GM23248 (cell line): ENCODE data around the gene VWA1. TPM values are rescaled to one million over a fixed set of nuclear protein-coding genes. Genes with fewer than 3 reads are reported as not detected.
A peak's percentile ranks its signal among the peaks of the same experiment; 100 is the strongest.
"Not testable (repeated sequence)": the region's sequence is repeated elsewhere in the genome, so short reads cannot be mapped to it uniquely, and the experiment has no call there.

Experiments
- DNase-seq: peaks from one replicate; pipeline ENCODE4 v3.0.0-alpha.2; 2015
- H2AFZ ChIP-seq: fragments of 200-600 bp; sonication (generic); 2 replicates; pipeline ENCODE4 v1.6.1; 2016; ENCODE audit warnings: antibody characterized with exemption
- H3F3A ChIP-seq: fragments of 200-600 bp; sonication (generic); 2 replicates; pipeline ENCODE4 v1.6.1; 2016; ENCODE audit warnings: mild to moderate bottlenecking, antibody characterized with exemption, mixed run types; ENCODE audit not compliant: insufficient read depth
- H3K27ac ChIP-seq: fragments of 200-600 bp; sonication (generic); 2 replicates; pipeline ENCODE4 v1.5.1; 2016; ENCODE audit warnings: mild to moderate bottlenecking
- H3K27me3 ChIP-seq: fragments of 200-600 bp; sonication (generic); replicated peaks from 2 replicates; pipeline ENCODE4 v1.6.1; 2016; ENCODE audit warnings: mild to moderate bottlenecking; ENCODE audit not compliant: insufficient read depth
- H3K36me3 ChIP-seq: fragments of 200-600 bp; sonication (generic); 2 replicates; pipeline ENCODE4 v1.6.1; 2016; ENCODE audit warnings: low read depth, mild to moderate bottlenecking
- H3K4me1 ChIP-seq: fragments of 200-600 bp; sonication (generic); 2 replicates; pipeline ENCODE4 v1.6.1; 2016; ENCODE audit warnings: mild to moderate bottlenecking; ENCODE audit not compliant: insufficient read depth
- H3K4me2 ChIP-seq: fragments of 200-600 bp; sonication (generic); one replicate; pipeline ENCODE4 v1.6.1; 2016; ENCODE audit warnings: mild to moderate bottlenecking; ENCODE audit not compliant: unreplicated experiment
- H3K4me3 ChIP-seq: fragments of 200-600 bp; sonication (generic); 2 replicates; pipeline ENCODE4 v1.5.1; 2016; ENCODE audit warnings: mild to moderate bottlenecking
- H3K79me2 ChIP-seq: fragments of 200-600 bp; sonication (generic); 2 replicates; pipeline ENCODE4 v1.6.1; 2016; ENCODE audit warnings: mild to moderate bottlenecking; ENCODE audit not compliant: insufficient read depth
- H3K9ac ChIP-seq: fragments of 200-600 bp; sonication (generic); 2 replicates; pipeline ENCODE4 v1.6.1; 2016; ENCODE audit warnings: mild to moderate bottlenecking
- H3K9me2 ChIP-seq: fragments of 200-600 bp; sonication (generic); 2 replicates; pipeline ENCODE4 v1.6.1; 2016; ENCODE audit warnings: mixed run types, mild to moderate bottlenecking, moderate library complexity; ENCODE audit not compliant: insufficient read depth
- H3K9me3 ChIP-seq: fragments of 200-600 bp; sonication (generic); one replicate; pipeline ENCODE4 v1.6.1; 2017; ENCODE audit warnings: low read depth
- H4K20me1 ChIP-seq: fragments of 200-600 bp; sonication (generic); 2 replicates; pipeline ENCODE4 v1.6.0; 2016; ENCODE audit not compliant: insufficient read depth
- EZH2 ChIP-seq: fragments of 200-600 bp; sonication (generic); IDR thresholded peaks from 2 replicates; pipeline ENCODE4 v1.6.1; 2018; ENCODE audit warnings: antibody characterized with exemption, mild to moderate bottlenecking; ENCODE audit not compliant: insufficient read depth, poor library complexity, severe bottlenecking
- EZH2phosphoT487 ChIP-seq: fragments of 200-600 bp; sonication (generic); IDR thresholded peaks from 2 replicates; pipeline ENCODE4 v1.6.1; 2018; ENCODE audit warnings: antibody characterized with exemption, moderate library complexity, mild to moderate bottlenecking, low read depth; ENCODE audit not compliant: insufficient read depth
- WGBS, 2 experiments: methylation state at CpG; one replicate each; pipeline ENCODE4 v1.1.6; 2015 to 2017; ENCODE audit warnings: low lambda C conversion rate in 2 of 2, low coverage in 1 of 2; ENCODE audit errors: missing lambda C conversion rate in 2 of 2; 5-methylcytosine and 5-hydroxymethylcytosine counted together
- in situ Hi-C: fragments of 300-500 bp; cut with MboI; formaldehyde crosslinking; loops from 2 replicates; pipeline ENCODE4 v1.15.0; 2020
- polyA plus RNA-seq: library from polyadenylated mRNA; unstranded; fragments of >200 nt; fragmentation: Nextera tagmentation; extraction: Ambion mirVana; gene quantifications from 2 replicates; pipeline ENCODE4 v1.2.1, GENCODE V29; 2016
- total RNA-seq: library from RNA; depleted of rRNA; stranded (reverse); fragments of >200 nt; shearing (Covaris generic); gene quantifications from 2 replicates; pipeline ENCODE4 v1.2.3, GENCODE V29; 2014

Gene VWA1
- total and polyA plus RNA-seq, 2 experiments from 2014 or later, result 1.3 to 1.4 TPM

DNA sequence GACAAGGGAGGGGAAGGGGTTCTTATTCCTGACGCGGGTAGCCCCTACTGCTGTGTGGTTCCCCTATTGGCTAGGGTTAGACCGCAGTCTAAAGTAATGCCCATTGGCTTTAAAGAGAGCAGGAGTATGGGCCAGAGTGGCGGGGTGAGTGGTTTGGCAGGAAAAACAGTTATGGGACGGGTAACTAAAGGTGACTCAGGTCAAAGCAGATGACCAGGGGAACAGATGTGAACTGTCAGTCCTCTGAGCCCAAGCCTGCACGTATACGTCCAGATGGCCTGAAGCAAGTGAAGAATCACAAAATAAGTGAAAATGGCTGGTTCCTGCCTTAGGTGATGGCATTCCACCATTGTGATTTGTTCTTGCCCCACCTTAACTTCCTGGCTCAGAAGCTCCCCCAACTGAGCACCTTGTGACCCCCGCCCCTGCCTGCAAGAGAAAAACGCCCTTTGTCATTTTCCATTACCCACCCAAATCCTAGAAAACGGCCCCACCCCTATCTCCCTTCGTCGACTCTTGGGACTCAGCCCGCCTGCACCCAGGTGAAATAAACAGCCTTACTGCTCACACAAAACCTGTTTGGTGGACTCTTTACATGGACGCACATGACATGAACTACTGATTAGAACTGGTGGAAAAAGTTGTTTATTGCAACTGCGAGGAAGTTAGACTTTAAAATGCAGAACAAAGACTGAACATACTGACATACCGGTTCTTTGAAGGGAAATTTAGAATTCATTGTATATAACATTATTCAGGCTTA is 35.3 kb downstream of the VWA1 start:
- Histone ChIP-seq H3F3A (peaks cover 13% of the 10 kb centered on the region), H3K4me1 (peaks cover 5% of the 10 kb centered on the region; the same call in 1 of the 2 replicates), H3K79me2 (peaks cover 42% of the 10 kb centered on the region), H3K9me3 (no peaks in the 10 kb centered on the region), H3K36me3 (no peaks in the 10 kb centered on the region), H3K9me2 (no peaks in the 10 kb centered on the region), H2AFZ (peak overlapping the region; percentile 94), H4K20me1 (no peaks in the 10 kb centered on the region), H3K9ac (peak overlapping the region; percentile 86), H3K4me3 (peak overlapping the region; percentile 95), H3K4me2 (peak overlapping the region; percentile 98), H3K27ac (peak overlapping the region; percentile 83), H3K27me3 (no peaks in the 10 kb centered on the region)
- in situ Hi-C loops, result no loop called here
- no peak for DNase-seq
- TF ChIP-seq EZH2phosphoT487 (no peak), EZH2 (no peak)
- WGBS, 2 experiments, result 24% methylated on average over 15 to 16 of the region's 16 CpGs

DNA sequence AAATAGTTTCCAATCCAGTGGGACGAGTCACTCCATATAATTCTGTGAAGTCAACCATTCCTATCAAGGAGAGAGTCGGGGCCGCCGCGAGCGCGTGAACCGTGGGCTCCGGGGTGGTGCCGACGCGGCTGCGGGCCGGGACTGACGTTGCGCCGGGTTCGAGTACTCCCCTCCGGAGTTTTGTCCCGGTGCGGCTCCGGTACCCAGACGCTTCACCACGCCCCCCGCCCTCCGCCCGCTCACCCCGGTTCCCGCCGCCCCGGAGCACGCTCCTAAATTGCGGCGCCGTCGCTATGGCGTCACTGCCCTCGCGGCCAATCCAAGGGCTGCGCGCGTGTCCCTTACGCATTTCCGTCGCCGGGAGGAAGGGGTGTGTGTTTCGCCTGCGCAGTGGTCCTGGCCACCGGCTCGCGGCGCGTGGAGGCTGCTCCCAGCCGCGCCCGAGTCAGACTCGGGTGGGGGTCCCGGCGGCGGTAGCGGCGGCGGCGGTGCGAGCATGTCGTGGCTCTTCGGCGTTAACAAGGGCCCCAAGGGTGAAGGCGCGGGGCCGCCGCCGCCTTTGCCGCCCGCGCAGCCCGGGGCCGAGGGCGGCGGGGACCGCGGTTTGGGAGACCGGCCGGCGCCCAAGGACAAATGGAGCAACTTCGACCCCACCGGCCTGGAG is 36.0 kb downstream of the VWA1 start, which contains the start of gene ATAD3B:
TSS of gene ATAD3B (plus strand) at position 377 of the 664 bp plus-strand sequence. CDS start at position 497, 120 bp downstream.
- Histone ChIP-seq H3K36me3 (no peaks in the 10 kb centered on the region), H3K9me3 (no peaks in the 10 kb centered on the region), H3K27ac (peak within 1 kb of the TSS; percentile 83), H2AFZ (peak within 1 kb of the TSS; percentile 94), H4K20me1 (no peaks in the 10 kb centered on the region), H3K27me3 (no peaks in the 10 kb centered on the region), H3K79me2 (peaks cover 49% of the 10 kb centered on the region), H3K9ac (peak within 1 kb of the TSS; percentile 86), H3K4me1 (peaks cover 5% of the 10 kb centered on the region; the same call in 1 of the 2 replicates), H3K4me3 (peak within 1 kb of the TSS; percentile 95), H3K4me2 (peak within 1 kb of the TSS; percentile 98), H3K9me2 (no peaks in the 10 kb centered on the region), H3F3A (peaks cover 13% of the 10 kb centered on the region)
- WGBS, 2 experiments, result 1 to 2% methylated on average over 14 to 53 of the region's 87 CpGs
- in situ Hi-C loops, result no loop called here
- peak; percentile 97 for DNase-seq
- TF ChIP-seq EZH2phosphoT487 (no peak), EZH2 (no peak)

DNA sequence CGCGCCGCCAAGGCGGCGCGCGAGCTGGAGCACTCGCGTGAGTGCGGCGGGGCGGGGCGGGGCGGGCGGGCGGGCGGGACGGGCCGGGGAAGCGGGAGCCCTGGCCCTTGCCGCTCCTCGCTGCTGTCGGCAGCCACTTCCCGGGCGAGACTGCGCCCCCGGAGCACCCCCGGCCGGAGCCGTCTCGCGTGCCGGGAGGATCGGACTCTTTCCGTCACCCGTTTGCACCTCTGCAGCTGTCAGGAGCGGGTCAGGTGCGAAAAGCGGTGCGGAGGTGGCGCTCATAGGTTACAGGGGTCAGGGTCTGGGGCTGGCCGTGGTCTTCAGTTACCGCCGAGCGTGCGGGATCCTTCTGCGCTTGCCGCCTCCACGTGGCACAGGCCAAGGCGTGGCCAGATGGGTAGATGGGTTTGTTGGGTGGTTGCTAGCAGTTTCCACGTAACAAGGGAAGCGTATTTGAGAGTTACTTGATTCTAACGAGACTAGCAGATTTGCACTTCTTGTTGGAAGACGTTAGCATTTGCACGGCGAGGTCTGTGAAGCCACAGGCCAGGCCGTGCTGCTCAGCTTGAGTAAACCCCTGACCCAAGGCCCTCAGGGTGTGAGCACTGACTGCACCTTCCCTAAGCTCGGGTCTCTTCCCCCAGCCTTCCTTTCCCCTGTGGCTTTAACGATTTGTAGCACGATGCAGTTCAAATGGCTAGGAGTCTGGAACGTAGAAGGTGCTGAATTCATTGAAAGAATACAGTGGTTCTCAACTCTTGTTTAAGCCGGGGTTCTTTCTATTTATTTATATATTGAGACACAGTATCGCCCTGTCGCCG is 36.8 kb downstream of the VWA1 start:
- in situ Hi-C loops, H2AFZ ChIP-seq, H3K36me3 ChIP-seq, H3K27me3 ChIP-seq, H4K20me1 ChIP-seq, H3K4me1 ChIP-seq, H3K9me2 ChIP-seq, H3K9me3 ChIP-seq: not testable (repeated sequence)
- Histone ChIP-seq H3K9ac (peak overlapping the region; percentile 86), H3F3A (peaks cover 13% of the 10 kb centered on the region), H3K4me2 (peak overlapping the region; percentile 90), H3K27ac (peak overlapping the region; percentile 83), H3K79me2 (peaks cover 56% of the 10 kb centered on the region), H3K4me3 (peak overlapping the region; percentile 95)
- WGBS, 2 experiments, result 0 to 1% methylated on average over 21 to 33 of the region's 65 CpGs
- DNase-seq, result peak; percentile 36

DNA sequence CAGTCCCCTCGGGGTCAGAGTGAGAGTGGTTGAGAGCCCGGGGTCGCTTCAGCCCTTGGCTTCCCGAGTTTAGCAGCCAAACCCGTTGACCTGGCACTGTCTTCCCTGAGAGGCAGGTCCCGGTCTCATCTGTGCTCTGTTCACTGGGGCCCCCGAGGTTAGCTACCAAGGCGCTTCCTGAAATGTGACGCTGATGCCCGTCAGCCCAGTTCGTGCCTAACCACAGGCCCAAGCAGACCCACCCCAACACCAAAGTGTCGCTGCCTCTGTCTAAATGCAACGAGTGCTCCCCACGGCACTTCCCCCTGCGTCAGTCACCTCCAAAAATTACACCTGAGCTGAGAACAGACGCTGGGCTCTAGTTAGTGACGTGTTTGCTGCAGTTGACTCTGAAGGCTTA is 40.5 kb downstream of the VWA1 start:
- H3K27ac ChIP-seq, H3K4me1 ChIP-seq, H3K9ac ChIP-seq, H2AFZ ChIP-seq, H3K36me3 ChIP-seq, H3K9me3 ChIP-seq, H3K4me2 ChIP-seq, in situ Hi-C loops, H4K20me1 ChIP-seq, H3K27me3 ChIP-seq, DNase-seq, H3K4me3 ChIP-seq, H3K9me2 ChIP-seq: not testable (repeated sequence)
- 88 to 93% methylated on average over 12 to 14 of the region's 17 CpGs for WGBS, 2 experiments
- H3K79me2 ChIP-seq, result peaks cover 76% of the 10 kb centered on the region
- peaks cover 12% of the 10 kb centered on the region for H3F3A ChIP-seq
